Gastrocnemius medialis (tissue), 4 donors: Measurements from ENCODE around the gene CLPTM1L.

Experiments used
- CTCF ChIP-seq, 5 experiments: fragments of 450-650 bp in 3 of 5; fragments of 200-600 bp in 2 of 5; sonication (generic) in 2 of 5; IDR thresholded peaks in 4 of 5; conservative IDR thresholded peaks in 1 of 5; 1 replicate in 4 of 5; 2 replicates in 1 of 5; pipeline ENCODE4 v1.5.1; 2016 to 2019; ENCODE audit warnings: antibody characterized with exemption in 5 of 5, mild to moderate bottlenecking in 3 of 5, moderate library complexity in 3 of 5
- POLR2A ChIP-seq, 2 donors: fragments of 450-650 bp; IDR thresholded peaks; one replicate each; pipeline ENCODE4 v1.6.1; 2017; ENCODE audit warnings: antibody characterized with exemption in 2 of 2, mild to moderate bottlenecking in 2 of 2, moderate library complexity in 2 of 2

- TF ChIP-seq CTCF (IDR thresholded peaks at IDR 0.05 in 4 of 5, conservative IDR thresholded peaks at IDR 0.05 in 1 of 5) (no peak), POLR2A (IDR thresholded peaks at IDR 0.05) (no peak)
These were observed 18.7 kb upstream of the CLPTM1L start for GRCh38 chr5:1363581-1363980.
